Testis (tissue), 3 donors: ENCODE results near the gene KRT77. TPM values are rescaled to one million over a fixed set of nuclear protein-coding genes. Genes with fewer than 3 reads are reported as not detected.
A peak's percentile ranks its signal among the peaks of the same experiment; 100 is the strongest.

Experiments used
- DNase-seq: peaks from one replicate; pipeline ENCODE4 v3.0.0-alpha.2; 2019
- H3K27ac ChIP-seq, 2 donors: fragments of 200-600 bp; sonication (generic); one replicate each; pipeline ENCODE4 v1.5.1; 2019
- H3K27me3 ChIP-seq: fragments of 200-600 bp; sonication (generic); one replicate; pipeline ENCODE4 v1.5.1; 2019
- H3K36me3 ChIP-seq: fragments of 200-600 bp; sonication (generic); one replicate; pipeline ENCODE4 v1.5.1; 2017; ENCODE audit warnings: low read depth; ENCODE audit errors: missing control alignments
- H3K4me1 ChIP-seq: fragments of 200-600 bp; sonication (generic); one replicate; pipeline ENCODE4 v1.5.1; 2019
- H3K4me3 ChIP-seq, 2 donors: fragments of 200-600 bp; sonication (generic); one replicate each; pipeline ENCODE4 v1.5.1; 2017 to 2019
- H3K9me3 ChIP-seq: fragments of 200-600 bp; sonication (generic); one replicate; pipeline ENCODE4 v1.5.1; 2017
- CTCF ChIP-seq, 3 experiments: fragments of 450-650 bp in 2 of 3; fragments of 200-600 bp in 1 of 3; sonication (generic) in 1 of 3; IDR thresholded peaks; one replicate each; pipeline ENCODE4 v1.5.1; 2016 to 2019; ENCODE audit warnings: antibody characterized with exemption in 3 of 3, mild to moderate bottlenecking in 2 of 3, moderate library complexity in 1 of 3
- POLR2A ChIP-seq: fragments of 450-650 bp; IDR thresholded peaks from one replicate; pipeline ENCODE4 v1.6.1; 2017; ENCODE audit warnings: antibody characterized with exemption, mild to moderate bottlenecking, moderate library complexity
- WGBS, 2 donors: methylation state at CpG; one replicate each; pipeline ENCODE4 v1.1.5; 2018; 5-methylcytosine and 5-hydroxymethylcytosine counted together
- intact Hi-C: fragments of 100-400 bp; cut with DNase I; formaldehyde crosslinking; loops from one replicate; pipeline ENCODE4 v1.15.1; 2023; ENCODE audit warnings: low total_unique reads
- polyA plus RNA-seq: library from polyadenylated mRNA; stranded (reverse); fragments of 350-450 nt; fragmentation: Illumina TruSeq; extraction: RNeasy Lipid Tissue Mini Kit (QIAGEN cat#74804); gene quantifications from one replicate; pipeline ENCODE4 v1.2.3, GENCODE V29; 2014; ENCODE audit warnings: low read depth, low replicate concordance; ENCODE audit not compliant: insufficient read depth
- total RNA-seq, 2 donors: library from RNA; depleted of rRNA; stranded (reverse); fragments of >200 nt; gene quantifications; one replicate each; pipeline ENCODE4 v1.2.3, GENCODE V29; 2016

KRT77 gene
- total and polyA plus RNA-seq, 3 donors from 2014 or later = 0.33 to 0.74 TPM; not detected in 1

- 60 to 70% methylated on average over 12 of the region's 12 CpGs for WGBS, 2 donors
- no peak overlapping the region for H3K27ac ChIP-seq
- DNase-seq = peak; percentile 23
- H3K36me3 ChIP-seq = no peaks in the 10 kb centered on the region
- intact Hi-C loops = no loop called here
- no peaks in the 10 kb centered on the region for H3K4me1 ChIP-seq
- no peaks in the 10 kb centered on the region for H3K27me3 ChIP-seq
- H3K9me3 ChIP-seq = no peaks in the 10 kb centered on the region
- TF ChIP-seq POLR2A (no peak), CTCF (IDR thresholded peaks at IDR 0.05) (no peak)
- H3K4me3 ChIP-seq = no peak overlapping the region
These were observed 52.7 kb downstream of the KRT77 start for GRCh38 chr12:52650520-52651081.

DNA sequence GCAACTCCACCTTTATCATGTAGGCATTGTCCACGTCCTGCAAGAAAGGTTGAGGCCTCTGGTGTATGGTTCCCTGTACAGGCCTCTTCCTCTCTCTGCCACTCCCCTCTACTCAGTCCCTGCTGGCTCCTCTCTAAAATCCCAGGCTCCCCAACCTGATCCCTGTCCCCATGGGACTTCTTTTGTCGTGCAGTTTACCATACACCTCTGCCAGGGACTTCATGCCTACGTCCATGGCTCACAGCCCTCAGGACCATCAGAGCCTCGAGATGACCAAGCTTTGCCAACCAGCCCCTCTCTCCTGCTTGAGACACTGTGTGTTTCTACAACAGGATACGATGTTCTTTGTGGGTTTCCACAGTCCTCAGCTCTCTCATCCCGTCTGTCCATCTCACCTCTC, 54.3 kb downstream of the KRT77 start:
- DNase-seq = no peak
- WGBS, 2 donors = 74 to 87% methylated on average over 6 of the region's 6 CpGs
- Histone ChIP-seq H3K4me1 (no peaks in the 10 kb centered on the region), H3K4me3 (no peak overlapping the region), H3K9me3 (no peaks in the 10 kb centered on the region), H3K27me3 (no peaks in the 10 kb centered on the region), H3K36me3 (no peaks in the 10 kb centered on the region), H3K27ac (no peak overlapping the region)
- intact Hi-C loops = no loop called here
- TF ChIP-seq POLR2A (no peak), CTCF (IDR thresholded peaks at IDR 0.05) (no peak)

DNA sequence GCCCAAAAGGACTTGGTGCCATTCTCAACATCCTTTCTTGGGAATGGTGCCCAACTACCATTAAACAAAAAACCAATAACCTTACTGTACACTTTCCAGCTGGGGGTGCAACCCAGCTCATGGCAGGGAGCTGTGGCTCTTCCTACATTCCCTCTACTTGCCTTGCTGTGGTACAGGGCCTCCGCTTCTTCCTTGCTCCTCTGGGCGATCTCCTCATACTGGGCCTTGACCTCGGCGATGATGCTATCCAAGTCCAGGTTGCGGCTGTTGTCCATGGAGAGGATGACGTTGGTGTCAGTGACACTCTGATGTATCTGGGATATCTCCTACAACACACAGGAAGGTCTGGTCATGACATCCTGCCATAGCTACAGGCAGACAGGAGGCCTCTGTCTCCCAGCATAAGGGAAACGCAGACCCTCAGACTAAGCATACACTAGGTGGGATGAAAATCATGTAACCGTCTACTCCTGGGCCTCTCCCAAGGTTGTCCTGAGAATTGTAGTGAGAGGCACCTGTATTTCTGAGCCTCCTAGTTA, 55.2 kb downstream of the KRT77 start:
- no peaks in the 10 kb centered on the region for H3K9me3 ChIP-seq
- no peak for TF ChIP-seq POLR2A
- TF ChIP-seq CTCF (IDR thresholded peaks at IDR 0.05) = no peak
- no peaks in the 10 kb centered on the region for H3K27me3 ChIP-seq
- H3K27ac ChIP-seq = no peak overlapping the region
- DNase-seq = no peak
- no peaks in the 10 kb centered on the region for H3K4me1 ChIP-seq
- no peak overlapping the region for H3K4me3 ChIP-seq
- WGBS, 2 donors = 96 to 99% methylated on average over 7 to 8 of the region's 8 CpGs
- no peaks in the 10 kb centered on the region for H3K36me3 ChIP-seq
- intact Hi-C loops = no loop called here

DNA sequence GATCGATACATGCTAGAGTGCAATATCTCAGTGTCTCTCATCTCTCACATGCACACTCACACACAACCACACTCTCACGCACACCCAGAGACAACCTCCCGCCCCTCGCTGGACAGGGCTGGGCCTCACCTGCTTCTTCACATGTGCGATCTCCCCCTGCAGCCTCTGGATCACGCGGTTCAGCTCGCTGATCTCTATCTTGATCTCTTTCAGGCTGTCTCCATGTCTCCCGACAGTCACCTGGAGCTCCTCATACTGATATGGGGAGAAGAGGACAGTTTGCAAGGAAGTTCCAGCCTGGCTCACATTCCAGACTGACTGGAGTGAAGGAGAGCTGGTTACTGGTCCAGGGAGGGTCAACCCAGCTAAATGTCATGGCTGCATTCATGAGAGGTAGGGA, 55.7 kb downstream of the KRT77 start:
- Histone ChIP-seq H3K4me3 (no peak overlapping the region), H3K9me3 (no peaks in the 10 kb centered on the region), H3K36me3 (no peaks in the 10 kb centered on the region), H3K4me1 (no peaks in the 10 kb centered on the region), H3K27me3 (no peaks in the 10 kb centered on the region), H3K27ac (no peak overlapping the region)
- 92 to 93% methylated on average over 9 of the region's 9 CpGs for WGBS, 2 donors
- DNase-seq = no peak
- intact Hi-C loops = no loop called here
- TF ChIP-seq POLR2A (no peak), CTCF (IDR thresholded peaks at IDR 0.05) (no peak)

GRCh38 chr12:52646613-52647012, 56.7 kb downstream of the KRT77 start:
- intact Hi-C loops = no loop called here
- no peak overlapping the region for H3K27ac ChIP-seq
- TF ChIP-seq CTCF (IDR thresholded peaks at IDR 0.05) (no peak), POLR2A (no peak)
- H3K36me3 ChIP-seq = no peaks in the 10 kb centered on the region
- no peaks in the 10 kb centered on the region for H3K27me3 ChIP-seq
- H3K4me3 ChIP-seq = no peak overlapping the region
- H3K4me1 ChIP-seq = no peaks in the 10 kb centered on the region
- WGBS, 2 donors = 89 to 98% methylated on average over 12 of the region's 12 CpGs
- DNase-seq = no peak
- H3K9me3 ChIP-seq = no peaks in the 10 kb centered on the region
